Neural cell (in vitro differentiated cells): ENCODE data around the gene MEGF6.

Source experiments
- CTCF ChIP-seq: fragments of 450-650 bp; IDR thresholded peaks from 2 replicates; pipeline ENCODE4 v1.5.1; 2014; ENCODE audit warnings: antibody characterized with exemption, mild to moderate bottlenecking, moderate library complexity; ENCODE audit not compliant: poor library complexity, severe bottlenecking
- POLR2AphosphoS5 ChIP-seq: IDR thresholded peaks from 2 replicates; pipeline ENCODE4 v1.6.1; 2012
- RAD21 ChIP-seq: fragments of 450-650 bp; conservative IDR thresholded peaks from 2 replicates; pipeline ENCODE4 v1.6.1; 2014; ENCODE audit warnings: antibody characterized with exemption, mild to moderate bottlenecking, moderate library complexity

GRCh38 chr1:3628445-3628844, 17.1 kb upstream of the MEGF6 start:
- TF ChIP-seq POLR2AphosphoS5 (no peak), CTCF (no peak), RAD21 (no peak)
